Right cardiac atrium (tissue), 5 donors: Measurements from ENCODE around the gene OR52I1. TPM values are rescaled to one million over a fixed set of nuclear protein-coding genes. Genes with fewer than 3 reads are reported as not detected.

Source experiments
- ATAC-seq, 2 donors: fragments of 200-7000 bp; cut with Tn5 transposase; one replicate each; pipeline versions ENCODE4 v1.8.0 to v1.9.1; 2020; ENCODE audit warnings: moderate library complexity in 2 of 2, mild to moderate bottlenecking in 1 of 2
- DNase-seq, 3 donors: peaks; one replicate each; pipeline ENCODE4 v3.0.0-alpha.2; 2020
- H3K27ac ChIP-seq: one replicate; pipeline ENCODE4 v1.5.1; 2013; ENCODE audit warnings: mild to moderate bottlenecking, low read length, control low read depth, moderate library complexity
- H3K27me3 ChIP-seq: one replicate; pipeline ENCODE4 v1.6.1; 2013; ENCODE audit not compliant: control insufficient read depth, insufficient read depth
- H3K4me1 ChIP-seq: one replicate; pipeline ENCODE4 v1.6.1; 2013; ENCODE audit warnings: low read length; ENCODE audit not compliant: control insufficient read depth, insufficient read depth
- H3K4me3 ChIP-seq: one replicate; pipeline ENCODE4 v1.5.1; 2013; ENCODE audit warnings: low read length, control low read depth
- H3K9me3 ChIP-seq: one replicate; pipeline ENCODE4 v1.6.1; 2013; ENCODE audit warnings: low read length; ENCODE audit not compliant: control insufficient read depth
- WGBS: extraction: QIAGEN DNeasy Blood & Tissue Kit; methylation state at CpG from one replicate; pipeline ENCODE4 v1.1.7; 2013; 5-methylcytosine and 5-hydroxymethylcytosine counted together
- intact Hi-C, 4 donors: fragments of 100-400 bp; cut with DNase I; formaldehyde crosslinking; loops; one replicate each; pipeline versions ENCODE4 v1.11.0 to v1.14.0; 2022 to 2023
- polyA plus RNA-seq: library from polyadenylated mRNA; stranded (reverse); fragments of 200-250 nt; gene quantifications from one replicate; pipeline ENCODE4 v1.2.3, GENCODE V29; 2013
- total RNA-seq, 4 donors: library from RNA; stranded (reverse); fragmentation: NEBNext Ultra II Directional; extraction: Animal tissue kit (Norgen Biotek cat#: 25700); gene quantifications; one replicate each; pipeline ENCODE4 v1.2.1, GENCODE V29; 2021
- donor health status: healthy with polysubstance abuse.
- donor health status: DM: no; HTN: yes; CAD: no.
- donor health status: DM: no; HTN: no; CAD: no.
- donor health status: DM: no; HTN: yes; CAD: no; lungs with severe emphysema.
- donor health status: DM: yes; HTN: yes; CAD: no.

Gene OR52I1
- total and polyA plus RNA-seq, 5 donors = not detected

DNA sequence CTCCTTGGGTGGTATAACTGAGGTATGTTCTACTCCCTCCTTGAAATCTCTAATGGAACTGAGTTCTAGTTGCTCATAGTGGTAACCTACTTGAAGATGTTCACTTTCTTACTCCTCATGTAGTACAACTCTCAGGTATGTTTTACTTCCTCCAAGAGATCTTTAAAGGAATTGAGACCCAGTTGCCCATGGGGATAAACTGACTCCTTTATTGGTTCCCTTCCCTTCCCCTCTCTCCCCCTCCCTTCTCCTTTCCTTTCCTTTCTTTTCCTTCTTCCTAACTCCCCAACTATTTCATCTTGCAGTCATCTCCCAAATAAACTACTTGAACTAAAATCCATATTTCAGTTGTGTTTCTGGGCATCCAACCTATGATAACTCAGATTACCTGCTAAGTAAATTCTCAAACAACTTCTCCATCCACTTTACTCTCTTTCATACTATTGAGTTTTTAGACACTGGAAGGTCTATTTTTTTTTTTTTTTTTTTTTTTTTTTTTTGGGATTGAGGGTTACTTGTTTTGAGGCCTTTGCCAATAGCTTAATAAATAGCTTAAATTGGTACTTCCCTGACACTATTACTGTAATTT lies 22.1 kb downstream of the OR52I1 start:
- Histone ChIP-seq H3K4me1 (no peaks in the 10 kb centered on the region), H3K4me3 (no peak overlapping the region), H3K27me3 (no peaks in the 10 kb centered on the region), H3K9me3 (no peaks in the 10 kb centered on the region), H3K27ac (no peak overlapping the region)
- DNase-seq (no peak), ATAC-seq (no peak)
- intact Hi-C loops = no loop called here

- intact Hi-C loops = no loop called here
- no peaks in the 10 kb centered on the region for H3K27me3 ChIP-seq
- DNase-seq = no peak
- H3K4me3 ChIP-seq = no peak overlapping the region
- H3K9me3 ChIP-seq = no peaks in the 10 kb centered on the region
- no peak overlapping the region for H3K27ac ChIP-seq
- ATAC-seq = no peak
- no peaks in the 10 kb centered on the region for H3K4me1 ChIP-seq
- 83% methylated on average over 9 of the region's 9 CpGs for WGBS
Measured at GRCh38 chr11:4619514-4619913, 25.7 kb downstream of the OR52I1 start.

GRCh38 chr11:4626207-4627099 lies 32.6 kb downstream of the OR52I1 start:
- ATAC-seq (peak in 1 of 2 donors; percentile 59), DNase-seq (no peak)
- WGBS = 39% methylated on average over 15 of the region's 15 CpGs
- intact Hi-C loops = no loop called here
- Histone ChIP-seq H3K4me1 (no peaks in the 10 kb centered on the region), H3K27ac (no peak overlapping the region), H3K27me3 (no peaks in the 10 kb centered on the region), H3K4me3 (no peak overlapping the region), H3K9me3 (no peaks in the 10 kb centered on the region)

DNA sequence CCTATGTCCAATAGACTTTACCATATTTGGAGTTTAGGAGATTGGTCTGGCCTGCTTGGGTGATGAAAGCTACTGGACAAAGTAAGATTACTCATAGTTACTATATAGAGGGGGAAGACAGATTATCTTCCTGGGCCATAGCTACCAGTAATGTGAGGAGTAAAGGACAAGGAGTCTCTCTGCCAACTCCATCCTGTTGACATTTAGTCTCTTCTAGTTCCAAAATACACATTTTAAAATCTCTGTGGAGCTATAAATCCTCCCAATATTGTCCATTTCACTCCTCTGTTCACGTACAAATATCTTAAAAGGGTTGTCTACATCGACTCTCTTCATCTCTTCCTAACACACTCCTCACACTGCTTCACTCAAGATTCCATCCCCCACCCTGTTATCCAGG lies 42.3 kb downstream of the OR52I1 start:
- no peak for ATAC-seq
- 57% methylated on average over 2 of the region's 2 CpGs for WGBS
- intact Hi-C loops = loop anchor here in 3 of 4 donors (2.0 to 5.0 kb wide), 4 partner anchors 191 to 371 kb away; no protein-coding TSS in a partner anchor

GRCh38 chr11:4636962-4637661 lies 43.3 kb downstream of the OR52I1 start, which contains the start of gene OR51D1:
TSS of gene OR51D1 (plus strand) at chr11:4637477. CDS start at chr11:4639791, 2,314 bp downstream.
- H3K4me3 ChIP-seq = peak within 1 kb of the TSS; percentile 1
- no peaks in the 10 kb centered on the region for H3K4me1 ChIP-seq
- no peak within 1 kb of the TSS for H3K27ac ChIP-seq
- DNase-seq (peak; percentile 68 to 83 (median 82)), ATAC-seq (peak; percentile 94)
- intact Hi-C loops = loop anchor here in 3 of 4 donors (2.0 to 5.0 kb wide), 4 partner anchors 190 to 370 kb away; no protein-coding TSS in a partner anchor
- 31% methylated on average over 21 of the region's 21 CpGs for WGBS
- H3K27me3 ChIP-seq = no peaks in the 10 kb centered on the region
- H3K9me3 ChIP-seq = no peaks in the 10 kb centered on the region

More for the DNA sequence above, 42.3 kb downstream of the OR52I1 start:
- Histone ChIP-seq H3K27ac (no peak overlapping the region), H3K27me3 (no peaks in the 10 kb centered on the region), H3K9me3 (no peaks in the 10 kb centered on the region), H3K4me3 (no peak overlapping the region), H3K4me1 (no peaks in the 10 kb centered on the region)
- DNase-seq = no peak

- ATAC-seq (no peak), DNase-seq (no peak)
- intact Hi-C loops = loop anchor here in 3 of 4 donors (2.0 to 5.0 kb wide), 4 partner anchors 189 to 370 kb away; no protein-coding TSS in a partner anchor
- H3K4me3 ChIP-seq = no peak overlapping the region
- H3K27me3 ChIP-seq = no peaks in the 10 kb centered on the region
- WGBS = 82% methylated on average over 3 of the region's 3 CpGs
- no peak overlapping the region for H3K27ac ChIP-seq
- no peaks in the 10 kb centered on the region for H3K4me1 ChIP-seq
- H3K9me3 ChIP-seq = no peaks in the 10 kb centered on the region
Measured at GRCh38 chr11:4637662-4638047, 43.8 kb downstream of the OR52I1 start.

- DNase-seq = no peak
- intact Hi-C loops = loop anchor here in 3 of 4 donors (5.0 kb wide), 3 partner anchors 187 to 367 kb away; no protein-coding TSS in a partner anchor
- no peak for ATAC-seq
- H3K27ac ChIP-seq = no peak overlapping the region
- no peaks in the 10 kb centered on the region for H3K9me3 ChIP-seq
- no peaks in the 10 kb centered on the region for H3K4me1 ChIP-seq
- H3K4me3 ChIP-seq = no peak overlapping the region
- H3K27me3 ChIP-seq = no peaks in the 10 kb centered on the region
- WGBS = 92% methylated on average over 6 of the region's 6 CpGs
Measured at GRCh38 chr11:4639931-4640330, 46.1 kb downstream of the OR52I1 start.

- DNase-seq = no peak
- intact Hi-C loops = no loop called here
- WGBS = 87% methylated on average over 7 of the region's 7 CpGs
Measured at GRCh38 chr11:4641501-4641900, 47.7 kb downstream of the OR52I1 start.

DNA sequence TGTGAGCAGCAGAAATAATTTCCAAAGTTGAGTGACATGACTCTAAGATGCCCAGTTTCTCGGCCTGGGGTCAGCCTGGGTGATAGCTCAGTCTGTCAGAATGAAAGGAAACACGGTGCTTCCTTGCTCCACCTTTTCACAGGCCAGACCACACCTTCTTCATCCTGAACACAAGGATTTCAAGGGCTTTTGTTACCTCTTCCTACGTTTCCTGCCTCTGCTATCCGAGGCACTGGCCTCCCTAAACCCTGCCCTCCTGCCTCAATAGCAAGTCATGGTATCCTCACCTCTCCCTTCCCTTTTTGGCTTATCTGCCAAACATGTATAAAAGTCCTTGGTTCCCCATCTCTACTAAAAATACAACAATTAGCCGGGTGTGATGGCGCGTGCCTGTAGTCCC lies 48.2 kb downstream of the OR52I1 start:
- Histone ChIP-seq H3K4me3 (no peak overlapping the region), H3K4me1 (no peaks in the 10 kb centered on the region), H3K27ac (no peak overlapping the region), H3K27me3 (no peaks in the 10 kb centered on the region), H3K9me3 (no peaks in the 10 kb centered on the region)
- ATAC-seq (no peak), DNase-seq (no peak)
- intact Hi-C loops = no loop called here
- WGBS = 68% methylated on average over 7 of the region's 7 CpGs

More at GRCh38 chr11:4641501-4641900, 47.7 kb downstream of the OR52I1 start:
- no peak overlapping the region for H3K27ac ChIP-seq
- no peaks in the 10 kb centered on the region for H3K4me1 ChIP-seq
- H3K4me3 ChIP-seq = no peak overlapping the region
- H3K27me3 ChIP-seq = no peaks in the 10 kb centered on the region
- H3K9me3 ChIP-seq = no peaks in the 10 kb centered on the region
- no peak for ATAC-seq

- no peak overlapping the region for H3K4me3 ChIP-seq
- DNase-seq = no peak
- no peak overlapping the region for H3K27ac ChIP-seq
Measured at GRCh38 chr11:4643076-4643475, 49.2 kb downstream of the OR52I1 start.

More at GRCh38 chr11:4643076-4643475, 49.2 kb downstream of the OR52I1 start:
- ATAC-seq = no peak
- H3K27me3 ChIP-seq = no peaks in the 10 kb centered on the region
- H3K9me3 ChIP-seq = no peaks in the 10 kb centered on the region
- no peaks in the 10 kb centered on the region for H3K4me1 ChIP-seq
- intact Hi-C loops = no loop called here
- WGBS = 26% methylated on average over 5 of the region's 5 CpGs
